GM12873 (cell line): ENCODE results near the gene ABCC9.

Experiments
- TF ChIP-seq, protein P1 (sequence below): IDR thresholded peaks from 2 replicates; pipeline ENCODE4 v1.5.1; 2012; ENCODE audit warnings: low read depth, mild to moderate bottlenecking, moderate library complexity, low read length, control low read depth; ENCODE audit not compliant: insufficient read depth; ENCODE audit errors: missing control alignments

ABCC9 gene

DNA sequence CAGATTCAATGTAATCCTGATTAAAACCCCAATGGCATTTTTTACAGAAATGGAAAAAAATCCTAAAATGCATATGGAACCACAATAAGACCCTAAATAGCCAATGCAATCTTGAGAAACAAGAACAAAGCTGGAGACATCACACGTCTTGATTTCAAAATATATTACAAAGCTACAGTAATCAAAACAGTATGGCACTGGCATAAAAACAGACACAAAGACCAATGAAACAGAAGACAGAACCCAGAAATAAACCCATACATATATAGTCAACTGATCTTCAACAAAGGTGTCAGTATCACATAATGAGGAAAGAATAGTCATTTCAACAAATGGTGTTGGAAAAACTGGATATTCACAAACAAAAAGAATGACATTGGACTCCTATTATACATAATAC is 9.4 kb upstream of the ABCC9 start:
- TF ChIP-seq, protein P1, sequence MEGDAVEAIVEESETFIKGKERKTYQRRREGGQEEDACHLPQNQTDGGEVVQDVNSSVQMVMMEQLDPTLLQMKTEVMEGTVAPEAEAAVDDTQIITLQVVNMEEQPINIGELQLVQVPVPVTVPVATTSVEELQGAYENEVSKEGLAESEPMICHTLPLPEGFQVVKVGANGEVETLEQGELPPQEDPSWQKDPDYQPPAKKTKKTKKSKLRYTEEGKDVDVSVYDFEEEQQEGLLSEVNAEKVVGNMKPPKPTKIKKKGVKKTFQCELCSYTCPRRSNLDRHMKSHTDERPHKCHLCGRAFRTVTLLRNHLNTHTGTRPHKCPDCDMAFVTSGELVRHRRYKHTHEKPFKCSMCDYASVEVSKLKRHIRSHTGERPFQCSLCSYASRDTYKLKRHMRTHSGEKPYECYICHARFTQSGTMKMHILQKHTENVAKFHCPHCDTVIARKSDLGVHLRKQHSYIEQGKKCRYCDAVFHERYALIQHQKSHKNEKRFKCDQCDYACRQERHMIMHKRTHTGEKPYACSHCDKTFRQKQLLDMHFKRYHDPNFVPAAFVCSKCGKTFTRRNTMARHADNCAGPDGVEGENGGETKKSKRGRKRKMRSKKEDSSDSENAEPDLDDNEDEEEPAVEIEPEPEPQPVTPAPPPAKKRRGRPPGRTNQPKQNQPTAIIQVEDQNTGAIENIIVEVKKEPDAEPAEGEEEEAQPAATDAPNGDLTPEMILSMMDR: no peak

DNA sequence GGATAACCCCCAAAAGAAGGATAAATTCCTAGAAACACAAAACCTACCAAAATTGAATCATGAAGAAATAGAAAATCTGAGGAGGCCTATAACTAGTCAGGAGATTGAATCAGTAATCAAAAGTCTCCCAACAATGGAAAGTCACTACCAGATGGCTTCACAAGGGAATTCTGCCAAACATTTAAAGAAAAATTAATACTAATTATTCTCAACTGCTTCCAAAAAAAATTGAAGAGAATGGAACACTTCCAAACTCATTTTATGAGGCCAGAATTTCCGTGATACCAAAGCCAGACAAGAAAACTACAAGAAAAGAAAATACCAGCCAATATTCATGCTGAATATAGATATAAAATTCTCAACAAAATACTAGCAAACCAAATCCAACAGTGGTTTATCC is 7.8 kb upstream of the ABCC9 start:
- TF ChIP-seq, protein P1: no peak

DNA sequence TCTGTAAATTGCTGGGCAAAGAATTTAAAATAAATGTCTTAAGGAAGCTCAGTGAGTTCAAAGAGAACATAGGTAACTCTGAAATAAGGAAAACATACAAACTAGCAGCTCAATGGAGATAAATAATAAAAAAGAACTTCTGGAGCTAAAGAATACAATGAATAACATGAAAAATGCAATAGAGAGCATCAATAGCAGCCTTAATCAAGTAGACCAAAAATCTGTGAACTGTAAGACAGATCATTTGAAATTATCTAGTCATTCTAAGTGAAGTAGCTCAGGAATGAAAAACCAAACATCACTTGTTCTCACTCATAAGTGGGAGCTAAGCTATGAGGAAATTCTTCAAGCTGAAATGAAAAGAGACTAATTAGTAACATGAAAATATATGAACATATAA is 5.8 kb upstream of the ABCC9 start:
- TF ChIP-seq, protein P1: no peak

DNA sequence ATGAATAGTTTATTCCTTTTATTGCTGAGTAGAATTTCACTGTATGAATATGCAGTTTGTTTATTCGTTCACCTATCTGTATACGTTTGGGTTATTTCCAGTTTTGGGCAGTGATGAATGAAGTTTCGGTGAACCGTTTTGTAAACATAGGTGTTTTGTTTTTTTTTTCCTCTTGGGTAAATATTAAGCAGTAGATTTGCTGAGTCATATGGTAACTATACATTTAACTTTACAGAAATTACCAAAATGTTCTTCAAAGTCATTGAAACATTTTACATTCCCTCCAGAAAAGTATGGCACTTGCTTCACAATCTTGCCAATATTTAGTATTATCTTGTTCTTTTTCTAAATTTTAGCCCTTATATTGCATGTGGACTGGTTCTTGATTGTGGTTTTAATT is 3.8 kb upstream of the ABCC9 start:
- TF ChIP-seq, protein P1: no peak

DNA sequence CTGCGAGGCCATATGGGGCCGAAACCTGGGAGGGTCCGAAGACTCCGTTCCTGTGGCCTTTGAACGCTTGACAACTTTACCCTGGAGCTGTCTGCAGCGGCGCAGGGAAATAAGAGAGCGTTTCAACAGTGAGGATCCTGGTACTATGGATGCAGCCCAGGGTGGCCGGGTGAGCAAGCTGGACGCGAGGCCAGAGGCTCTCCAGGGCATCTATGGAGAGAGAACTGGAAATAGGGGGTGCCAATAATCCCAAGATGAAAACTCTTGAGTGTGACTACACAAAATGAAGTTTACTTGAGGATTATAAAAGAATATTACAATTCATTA is 1.1 kb upstream of the ABCC9 start:
- TF ChIP-seq, protein P1: no peak

DNA sequence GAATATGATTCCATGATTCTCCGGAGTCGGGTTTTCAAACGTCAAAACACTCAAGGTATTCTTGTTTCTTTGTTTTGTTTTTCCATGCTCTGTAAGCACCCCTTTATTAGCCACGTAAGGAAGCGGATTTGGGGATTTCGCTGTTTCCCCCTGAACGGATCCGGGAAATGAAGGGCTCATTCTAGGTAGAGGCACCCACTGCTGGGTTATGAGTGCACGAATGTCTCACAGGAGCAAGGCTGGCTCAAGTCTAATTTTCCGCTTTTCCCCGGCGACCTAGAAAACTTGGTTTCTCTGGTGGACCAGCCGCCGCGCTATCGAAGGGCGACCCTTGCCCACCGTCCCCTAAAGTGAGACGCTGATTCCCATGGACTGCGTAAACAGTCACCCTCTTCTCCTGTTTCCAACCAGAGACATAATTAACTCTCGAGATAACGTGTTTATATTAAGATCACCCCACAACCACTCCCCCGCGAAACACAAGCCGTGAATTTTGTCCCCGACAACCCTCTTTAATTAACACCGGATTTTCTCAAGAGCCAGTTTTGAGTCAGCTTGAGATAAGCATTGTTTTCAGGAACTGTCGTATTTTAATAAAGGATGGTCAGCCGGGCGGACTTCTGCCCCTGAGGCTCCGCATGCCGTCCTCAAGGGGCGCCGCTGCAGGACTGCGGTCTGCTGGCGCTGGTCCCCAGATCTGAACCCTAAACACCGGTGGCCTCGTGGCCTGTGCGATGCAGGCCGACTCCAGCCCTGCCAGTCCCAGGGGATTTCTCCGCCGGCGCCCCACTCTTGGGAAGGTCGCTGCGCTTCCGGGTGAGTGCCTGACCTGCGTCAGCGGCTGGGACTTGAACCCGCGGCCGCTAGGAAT is 515 bp upstream of the ABCC9 start:
- TF ChIP-seq, protein P1: no peak

DNA sequence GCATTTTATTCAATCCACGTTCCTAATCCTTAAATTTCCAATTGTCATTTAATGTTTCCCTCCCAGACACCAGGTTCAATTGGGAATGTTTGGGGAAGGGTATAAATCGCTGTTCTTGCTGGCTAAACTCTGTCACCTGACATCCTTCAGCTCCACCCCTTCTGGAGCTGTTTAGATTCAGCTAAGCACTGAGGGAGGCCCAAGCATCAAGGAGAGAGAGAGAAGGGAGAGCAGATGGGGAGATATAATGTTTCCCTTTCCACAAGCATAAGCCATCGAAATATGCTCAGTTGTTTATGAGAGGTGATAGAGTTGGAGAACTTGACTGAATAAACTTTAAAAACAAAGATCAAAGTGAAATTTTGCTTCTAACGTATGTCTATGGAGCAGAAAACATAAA is 1.8 kb downstream of the ABCC9 start:
- TF ChIP-seq, protein P1: no peak
